Measurements from ENCODE around the gene SPSB1. TPM values are rescaled to one million over a fixed set of nuclear protein-coding genes. Genes with fewer than 3 reads are reported as not detected.

SPSB1 gene
- total RNA-seq, 1 donor from 2014 or later: 1.3 TPM

- Mint-ChIP-seq H3K4me3 (no peak overlapping the region), H3K36me3 (ENCODE audit: low read depth) (no peaks in the 10 kb centered on the region), H3K27ac (ENCODE audit: unreplicated experiment) (no peak overlapping the region), H3K27me3 (ENCODE audit: low read depth) (peaks cover 10% of the 10 kb centered on the region), H3K4me1 (no peaks in the 10 kb centered on the region), H3K9me3 (no peaks in the 10 kb centered on the region)
- TF ChIP-seq CTCF (conservative IDR thresholded peaks at IDR 0.05): no peak
- DNase-seq (ENCODE audit: low read depth, low spot score): no peak
These were observed 126.2 kb downstream of the SPSB1 start for GRCh38 chr1:9418851-9419250.

Other genes with a start within 250 kb of the SPSB1 start
- gene SLC2A5, start 223.3 kb upstream of the SPSB1 start, total RNA-seq: not detected in 2 replicates
- 1.3 and 1.9 TPM in 2 replicates for gene GPR157, start 163.8 kb upstream of the SPSB1 start, total RNA-seq
- 23.4 and 23.9 TPM in 2 replicates for gene H6PD, start 58.1 kb upstream of the SPSB1 start, total RNA-seq
- gene SLC25A33, start 246.6 kb downstream of the SPSB1 start, total RNA-seq: 13.3 and 13.5 TPM in 2 replicates